Umbilical cord (tissue), 2 donors: Measurements from ENCODE around the gene COMP. TPM values are rescaled to one million over a fixed set of nuclear protein-coding genes. Genes with fewer than 3 reads are reported as not detected.
A peak's percentile ranks its signal among the peaks of the same experiment; 100 is the strongest.
"Not testable (repeated sequence)": the region's sequence is repeated elsewhere in the genome, so short reads cannot be mapped to it uniquely, and the experiment has no call there.

Experiments
- DNase-seq: peaks from one replicate; pipeline ENCODE4 v3.0.0-alpha.2; 2015; ENCODE audit warnings: low spot score
- total RNA-seq: library from RNA; depleted of rRNA; stranded (reverse); fragments of >200 nt; gene quantifications from one replicate; pipeline ENCODE4 v1.2.3, GENCODE V29; 2014; ENCODE audit warnings: low replicate concordance; ENCODE audit not compliant: insufficient read depth

Gene COMP
- total RNA-seq, 1 donor from 2014 or later, result 162 TPM

- DNase-seq, result no peak
Observed at GRCh38 chr19:18746401-18747325, 44.4 kb downstream of the COMP start.

- DNase-seq, result no peak
Observed at GRCh38 chr19:18745931-18746330, 45.2 kb downstream of the COMP start.

GRCh38 chr19:18745012-18745735 lies 45.9 kb downstream of the COMP start:
- DNase-seq, result no peak

- no peak for DNase-seq
Observed at GRCh38 chr19:18743784-18744418, 47.2 kb downstream of the COMP start.

GRCh38 chr19:18742838-18743783 lies 48.0 kb downstream of the COMP start:
- peak; percentile 77 for DNase-seq

- no peak for DNase-seq
Observed at GRCh38 chr19:18742324-18742723, 48.8 kb downstream of the COMP start.

GRCh38 chr19:18741124-18742121 lies 49.7 kb downstream of the COMP start:
- DNase-seq, result no peak

- DNase-seq, result no peak
Observed at GRCh38 chr19:18738961-18739690, 52.0 kb downstream of the COMP start.

GRCh38 chr19:18737954-18738351 lies 53.2 kb downstream of the COMP start:
- DNase-seq, result no peak

GRCh38 chr19:18737337-18737953 lies 53.7 kb downstream of the COMP start:
- no peak for DNase-seq

- DNase-seq, result peak; percentile 31
Observed at GRCh38 chr19:18736415-18737336, 54.4 kb downstream of the COMP start.

GRCh38 chr19:18735752-18736151 lies 55.4 kb downstream of the COMP start:
- no peak for DNase-seq

GRCh38 chr19:18735324-18735723 lies 55.8 kb downstream of the COMP start:
- DNase-seq, result no peak

GRCh38 chr19:18733762-18734332 lies 57.3 kb downstream of the COMP start:
- not testable (repeated sequence) for DNase-seq

- peak; percentile 93 for DNase-seq
Observed at GRCh38 chr19:18733196-18733647, 57.9 kb downstream of the COMP start.
